IPS-18c (cell line): ENCODE measurements around the gene APLN.

Source experiments
- H3K4me3 ChIP-seq: 2 replicates; pipeline ENCODE4 v1.7.0; 2013; ENCODE audit warnings: low read depth, mild to moderate bottlenecking, low read length, moderate library complexity; ENCODE audit not compliant: insufficient read depth
- H3K9me3 ChIP-seq: one replicate; pipeline ENCODE4 v1.6.1; 2013; ENCODE audit warnings: mild to moderate bottlenecking, low read length, moderate library complexity; ENCODE audit not compliant: control insufficient read depth, insufficient read depth

The APLN gene

GRCh38 chrX:129649268-129650182 lies 5.2 kb downstream of the APLN start:
- no peak overlapping the region for H3K4me3 ChIP-seq
- H3K9me3 ChIP-seq = peaks cover 27% of the 10 kb centered on the region

- peaks cover 22% of the 10 kb centered on the region for H3K9me3 ChIP-seq
- no peak overlapping the region for H3K4me3 ChIP-seq
These were observed 6.1 kb downstream of the APLN start for GRCh38 chrX:129648514-129649267.

- H3K4me3 ChIP-seq = no peak overlapping the region
- H3K9me3 ChIP-seq = peaks cover 18% of the 10 kb centered on the region
These were observed 7.0 kb downstream of the APLN start for GRCh38 chrX:129647418-129648410.

GRCh38 chrX:129646566-129647417 lies 8.0 kb downstream of the APLN start:
- H3K4me3 ChIP-seq = no peak overlapping the region
- H3K9me3 ChIP-seq = peaks cover 18% of the 10 kb centered on the region

GRCh38 chrX:129642641-129643040 lies 12.1 kb downstream of the APLN start:
- H3K9me3 ChIP-seq = peaks cover 7% of the 10 kb centered on the region

GRCh38 chrX:129641941-129642340 lies 12.8 kb downstream of the APLN start:
- Histone ChIP-seq H3K9me3 (peaks cover 1% of the 10 kb centered on the region), H3K4me3 (no peak overlapping the region)

More at GRCh38 chrX:129642641-129643040, 12.1 kb downstream of the APLN start:
- no peak overlapping the region for H3K4me3 ChIP-seq

GRCh38 chrX:129641469-129641868 lies 13.3 kb downstream of the APLN start:
- Histone ChIP-seq H3K9me3 (no peaks in the 10 kb centered on the region), H3K4me3 (no peak overlapping the region)

- Histone ChIP-seq H3K4me3 (no peak overlapping the region), H3K9me3 (no peaks in the 10 kb centered on the region)
These were observed 14.0 kb downstream of the APLN start for GRCh38 chrX:129640737-129641136.

GRCh38 chrX:129638917-129639316 lies 15.8 kb downstream of the APLN start:
- H3K4me3 ChIP-seq = no peak overlapping the region
- peaks cover under 1% of the 10 kb centered on the region for H3K9me3 ChIP-seq

GRCh38 chrX:129637217-129638109 lies 17.3 kb downstream of the APLN start:
- H3K9me3 ChIP-seq = peaks cover 7% of the 10 kb centered on the region
- no peak overlapping the region for H3K4me3 ChIP-seq

GRCh38 chrX:129636175-129636681 lies 18.5 kb downstream of the APLN start:
- peaks cover 7% of the 10 kb centered on the region for H3K9me3 ChIP-seq
- no peak overlapping the region for H3K4me3 ChIP-seq

GRCh38 chrX:129634541-129634940 lies 20.2 kb downstream of the APLN start:
- H3K9me3 ChIP-seq = peaks cover 10% of the 10 kb centered on the region
- H3K4me3 ChIP-seq = no peak overlapping the region

- H3K9me3 ChIP-seq = peaks cover 10% of the 10 kb centered on the region
- no peak overlapping the region for H3K4me3 ChIP-seq
These were observed 22.3 kb downstream of the APLN start for GRCh38 chrX:129632443-129632842.

- Histone ChIP-seq H3K9me3 (peaks cover 10% of the 10 kb centered on the region), H3K4me3 (no peak overlapping the region)
These were observed 22.9 kb downstream of the APLN start for GRCh38 chrX:129631849-129632248.

GRCh38 chrX:129629837-129630236 lies 24.9 kb downstream of the APLN start:
- H3K4me3 ChIP-seq = no peak overlapping the region
- H3K9me3 ChIP-seq = peaks cover 10% of the 10 kb centered on the region
